Right atrium auricular region (tissue), 2 donors: ENCODE measurements around the gene CLDN8. TPM values are rescaled to one million over a fixed set of nuclear protein-coding genes. Genes with fewer than 3 reads are reported as not detected.

Source experiments
- DNase-seq: peaks from one replicate; pipeline ENCODE4 v3.0.0-alpha.2; 2019; ENCODE audit warnings: low spot score
- H3K27ac ChIP-seq, 2 donors: fragments of 200-600 bp; sonication (generic); 1 replicate in 1 of 2; 2 replicates in 1 of 2; pipeline ENCODE4 v1.5.1; 2016 to 2019
- H3K27me3 ChIP-seq, 2 donors: fragments of 200-600 bp; sonication (generic); one replicate each; pipeline versions ENCODE4 v1.5.1 to v1.6.0; 2017 to 2019
- H3K36me3 ChIP-seq: fragments of 200-600 bp; sonication (generic); one replicate; pipeline ENCODE4 v1.5.1; 2016
- H3K4me1 ChIP-seq, 2 donors: fragments of 200-600 bp; sonication (generic); one replicate each; pipeline versions ENCODE4 v1.5.1 to v1.6.0; 2017 to 2019
- H3K4me3 ChIP-seq, 2 donors: fragments of 200-600 bp; sonication (generic); 1 replicate in 1 of 2; 2 replicates in 1 of 2; pipeline ENCODE4 v1.5.1; 2017 to 2019; ENCODE audit warnings: mild to moderate bottlenecking in 1 of 2, moderate library complexity in 1 of 2
- H3K9me3 ChIP-seq, 2 donors: fragments of 200-600 bp; sonication (generic); one replicate each; pipeline ENCODE4 v1.5.1; 2019
- total RNA-seq, 2 donors: library from RNA; depleted of rRNA; stranded (reverse); fragments of >200 nt; gene quantifications; one replicate each; pipeline ENCODE4 v1.1.0, GENCODE V29; 2016
- TF ChIP-seq, protein P1 (sequence below), 2 donors: fragments of 200-600 bp; sonication (generic); IDR thresholded peaks; one replicate each; pipeline ENCODE4 v1.5.1; 2019; ENCODE audit warnings: antibody characterized with exemption in 2 of 2

Gene CLDN8
- total RNA-seq = not detected

DNA sequence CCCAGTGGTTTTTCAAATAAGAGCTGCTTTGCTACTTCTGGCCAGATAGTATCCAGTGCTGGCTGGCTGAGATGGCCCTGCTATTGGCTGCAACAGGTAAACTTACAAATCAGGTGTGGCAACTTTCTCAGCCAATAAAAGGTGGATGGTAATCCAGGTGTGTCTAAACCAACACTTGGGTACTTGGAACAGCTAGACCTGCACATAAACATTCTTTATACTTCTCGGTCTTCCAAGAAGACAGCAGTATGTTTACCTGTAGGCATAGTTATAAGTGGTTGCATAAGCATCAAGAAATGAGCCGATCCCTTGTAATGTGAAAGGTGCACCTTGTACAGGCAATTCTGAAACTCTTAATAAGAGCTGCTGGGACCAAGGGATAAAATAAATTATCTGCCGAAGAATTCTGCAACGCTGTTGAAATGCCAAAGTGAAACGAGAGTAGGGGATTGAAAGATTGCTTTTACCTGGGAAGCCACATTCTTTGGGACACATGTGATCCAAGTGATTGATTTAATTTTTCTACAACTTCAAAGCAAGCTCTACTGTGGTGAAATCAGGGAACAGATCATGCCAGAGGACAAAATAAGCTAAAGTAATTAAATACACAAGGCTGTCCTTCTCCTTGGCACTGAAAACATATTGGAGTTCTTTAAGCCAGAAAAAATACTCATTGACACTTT, at the start of gene CLDN8:
TSS of gene CLDN8 (minus strand) at position 57 of the 683 bp plus-strand sequence. CDS start 172 bp downstream, outside the sequence.
- Histone ChIP-seq H3K27ac (no peak within 1 kb of the TSS), H3K9me3 (no peaks in the 10 kb centered on the region), H3K27me3 (no peaks in the 10 kb centered on the region), H3K4me3 (no peak within 1 kb of the TSS), H3K36me3 (no peaks in the 10 kb centered on the region), H3K4me1 (no peaks in the 10 kb centered on the region)
- DNase-seq = no peak
- TF ChIP-seq, protein P1, sequence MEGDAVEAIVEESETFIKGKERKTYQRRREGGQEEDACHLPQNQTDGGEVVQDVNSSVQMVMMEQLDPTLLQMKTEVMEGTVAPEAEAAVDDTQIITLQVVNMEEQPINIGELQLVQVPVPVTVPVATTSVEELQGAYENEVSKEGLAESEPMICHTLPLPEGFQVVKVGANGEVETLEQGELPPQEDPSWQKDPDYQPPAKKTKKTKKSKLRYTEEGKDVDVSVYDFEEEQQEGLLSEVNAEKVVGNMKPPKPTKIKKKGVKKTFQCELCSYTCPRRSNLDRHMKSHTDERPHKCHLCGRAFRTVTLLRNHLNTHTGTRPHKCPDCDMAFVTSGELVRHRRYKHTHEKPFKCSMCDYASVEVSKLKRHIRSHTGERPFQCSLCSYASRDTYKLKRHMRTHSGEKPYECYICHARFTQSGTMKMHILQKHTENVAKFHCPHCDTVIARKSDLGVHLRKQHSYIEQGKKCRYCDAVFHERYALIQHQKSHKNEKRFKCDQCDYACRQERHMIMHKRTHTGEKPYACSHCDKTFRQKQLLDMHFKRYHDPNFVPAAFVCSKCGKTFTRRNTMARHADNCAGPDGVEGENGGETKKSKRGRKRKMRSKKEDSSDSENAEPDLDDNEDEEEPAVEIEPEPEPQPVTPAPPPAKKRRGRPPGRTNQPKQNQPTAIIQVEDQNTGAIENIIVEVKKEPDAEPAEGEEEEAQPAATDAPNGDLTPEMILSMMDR (IDR thresholded peaks at IDR 0.05) = no peak

DNA sequence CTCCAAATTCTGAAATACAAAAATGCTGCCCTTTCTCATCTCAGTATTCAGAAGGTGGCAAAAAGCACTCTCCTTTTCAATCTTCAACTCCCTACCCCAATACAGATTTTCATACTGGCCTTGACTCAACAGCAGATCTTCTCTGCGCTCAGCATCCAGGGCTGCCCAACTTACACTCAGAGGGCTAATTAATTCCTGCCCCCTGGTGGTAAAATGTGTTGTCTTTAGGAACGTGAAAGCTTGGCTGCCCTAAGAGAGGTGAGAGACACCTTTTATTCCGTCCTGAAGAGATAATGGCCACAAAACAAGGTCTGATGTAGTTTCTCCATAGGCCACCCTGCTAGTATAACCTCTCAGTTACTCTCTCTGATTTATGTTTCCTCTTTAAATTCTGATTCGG, 41.9 kb upstream of the CLDN8 start:
- H3K36me3 ChIP-seq = no peaks in the 10 kb centered on the region
- DNase-seq = no peak
- H3K4me1 ChIP-seq = no peaks in the 10 kb centered on the region
- no peak overlapping the region for H3K27ac ChIP-seq
- H3K27me3 ChIP-seq = no peaks in the 10 kb centered on the region
- TF ChIP-seq, protein P1 (IDR thresholded peaks at IDR 0.05) = peak in 1 of 2 donors; percentile 55
- no peaks in the 10 kb centered on the region for H3K9me3 ChIP-seq
- no peak overlapping the region for H3K4me3 ChIP-seq

DNA sequence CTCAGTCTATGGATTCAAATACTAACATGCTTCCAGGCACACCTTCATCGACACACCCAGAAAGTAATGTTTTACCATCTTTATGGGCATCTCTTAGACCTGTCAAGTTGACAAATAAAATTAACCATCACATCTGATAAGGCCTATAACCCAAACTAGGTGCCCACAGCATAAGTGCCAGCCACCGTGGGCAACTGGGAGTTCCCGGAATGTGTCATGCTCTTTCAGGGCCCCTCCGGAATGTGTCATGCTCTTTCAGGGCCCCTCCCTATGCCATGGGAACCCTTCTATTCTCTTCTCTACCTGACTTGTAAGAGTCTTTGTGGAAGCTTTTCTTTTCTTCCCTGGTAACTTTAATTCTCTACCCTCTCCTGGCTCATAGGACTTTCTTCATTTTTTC, 40.2 kb upstream of the CLDN8 start:
- Histone ChIP-seq H3K27ac (no peak overlapping the region), H3K36me3 (no peaks in the 10 kb centered on the region), H3K4me3 (no peak overlapping the region), H3K4me1 (no peaks in the 10 kb centered on the region), H3K27me3 (no peaks in the 10 kb centered on the region), H3K9me3 (peaks cover 0 to 7% of the 10 kb centered on the region in 2 donors)
- TF ChIP-seq, protein P1 (IDR thresholded peaks at IDR 0.05) = no peak
- DNase-seq = no peak

DNA sequence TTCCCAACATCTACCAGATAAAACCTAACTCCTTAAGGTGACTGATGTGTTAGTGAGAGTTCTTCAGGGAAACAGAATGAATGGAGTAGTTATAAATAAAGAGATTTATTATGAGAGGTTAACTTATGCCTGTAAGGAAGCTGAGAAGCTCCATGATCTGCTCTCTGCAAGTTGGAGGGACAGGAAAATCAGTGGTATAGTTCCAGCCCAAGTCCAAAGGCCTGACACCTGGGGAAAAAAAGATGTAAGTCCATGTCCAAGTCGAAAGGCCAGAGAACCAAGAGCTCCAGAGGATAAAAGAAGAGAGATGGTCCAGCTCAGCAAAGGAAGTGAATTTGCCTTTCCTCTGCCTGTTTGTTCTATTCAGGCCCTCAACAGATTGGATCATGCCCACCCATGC, 39.8 kb upstream of the CLDN8 start:
- H3K9me3 ChIP-seq = peaks cover 0 to 9% of the 10 kb centered on the region in 2 donors
- no peaks in the 10 kb centered on the region for H3K4me1 ChIP-seq
- H3K27me3 ChIP-seq = no peaks in the 10 kb centered on the region
- no peak overlapping the region for H3K27ac ChIP-seq
- H3K36me3 ChIP-seq = no peaks in the 10 kb centered on the region
- no peak for DNase-seq
- TF ChIP-seq, protein P1 (IDR thresholded peaks at IDR 0.05) = no peak
- H3K4me3 ChIP-seq = no peak overlapping the region

DNA sequence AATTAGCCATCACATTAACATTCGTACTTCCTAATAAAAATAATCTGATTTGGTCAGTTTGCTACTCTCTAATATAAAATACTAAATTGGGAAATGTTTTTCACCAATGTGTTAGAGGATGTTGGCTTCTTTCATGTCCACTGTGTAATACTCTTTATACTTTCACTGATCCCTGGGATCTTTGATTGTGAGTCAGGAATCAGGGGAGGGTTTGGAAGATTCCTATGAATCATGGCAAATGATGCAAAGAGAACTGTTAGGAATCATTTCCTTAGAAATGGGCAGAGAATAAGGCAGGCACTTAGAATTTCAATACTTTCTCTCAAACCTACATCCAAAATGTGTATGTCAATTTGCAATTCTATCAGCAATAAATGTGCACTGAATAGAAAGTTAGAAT, 35.9 kb upstream of the CLDN8 start:
- Histone ChIP-seq H3K4me1 (no peaks in the 10 kb centered on the region), H3K27me3 (no peaks in the 10 kb centered on the region), H3K36me3 (no peaks in the 10 kb centered on the region), H3K9me3 (peaks cover 0 to 9% of the 10 kb centered on the region in 2 donors), H3K4me3 (no peak overlapping the region), H3K27ac (no peak overlapping the region)
- TF ChIP-seq, protein P1 (IDR thresholded peaks at IDR 0.05) = no peak
- no peak for DNase-seq

DNA sequence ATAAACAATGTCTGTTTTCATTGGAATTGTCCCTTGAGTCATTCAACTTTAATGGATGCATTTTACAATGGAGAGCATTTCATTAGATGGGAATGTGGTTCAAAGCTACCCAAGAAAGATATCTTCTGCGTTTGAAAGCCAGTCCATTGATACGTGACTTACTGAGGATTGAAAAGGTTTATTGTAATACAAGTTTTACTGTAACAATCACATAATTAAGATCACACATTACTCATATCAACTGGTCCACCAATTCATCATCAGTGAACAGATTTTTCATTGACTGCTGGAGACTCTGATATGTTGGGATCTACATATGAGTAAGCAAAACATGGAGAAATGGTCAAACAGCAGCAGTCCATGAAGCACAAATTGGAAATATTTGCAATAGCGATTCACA, 34.0 kb upstream of the CLDN8 start:
- DNase-seq = no peak
- TF ChIP-seq, protein P1 (IDR thresholded peaks at IDR 0.05) = no peak

More for the DNA sequence above, 34.0 kb upstream of the CLDN8 start:
- Histone ChIP-seq H3K9me3 (peaks cover 0 to 9% of the 10 kb centered on the region in 2 donors), H3K27me3 (no peaks in the 10 kb centered on the region), H3K4me3 (no peak overlapping the region), H3K4me1 (no peaks in the 10 kb centered on the region), H3K36me3 (no peaks in the 10 kb centered on the region), H3K27ac (no peak overlapping the region)
